Calu3 (cell line): ENCODE results near the gene GLP2R. TPM values are rescaled to one million over a fixed set of nuclear protein-coding genes. Genes with fewer than 3 reads are reported as not detected.

Source experiments
- BruUV-seq: library from RNA; stranded (reverse); fragments of 400-500 nt; replicated peaks from 2 replicates; lab custom pipeline; 2021; lab: Mats Ljungman, UMichigan
- CTCF ChIA-PET: fragments of 300-600 bp; sonication (Branson Sonifier 250); formaldehyde crosslinking; loops from one replicate; lab custom pipeline; 2022; ENCODE audit warnings: antibody characterized with exemption; lab: Charles Lee
- DNase-seq: peaks from one replicate; pipeline ENCODE4 v3.0.0; 2022
- H3K27ac Mint-ChIP-seq: one replicate; pipeline ENCODE4 v1.8.0; 2022; ENCODE audit warnings: mixed read lengths; ENCODE audit not compliant: unreplicated experiment
- H3K27me3 Mint-ChIP-seq: one replicate; pipeline ENCODE4 v1.8.0; 2022; ENCODE audit warnings: mixed read lengths; ENCODE audit not compliant: unreplicated experiment
- H3K36me3 Mint-ChIP-seq: one replicate; pipeline ENCODE4 v1.8.0; 2022; ENCODE audit warnings: mild to moderate bottlenecking, moderate library complexity, mixed read lengths; ENCODE audit not compliant: insufficient read depth, unreplicated experiment
- H3K4me1 Mint-ChIP-seq: one replicate; pipeline ENCODE4 v1.8.0; 2022; ENCODE audit warnings: mild to moderate bottlenecking, low read depth, mixed read lengths; ENCODE audit not compliant: unreplicated experiment
- H3K4me3 Mint-ChIP-seq: one replicate; pipeline ENCODE4 v1.8.0; 2022; ENCODE audit warnings: mild to moderate bottlenecking, low read depth, moderate library complexity, mixed read lengths; ENCODE audit not compliant: unreplicated experiment
- H3K9me3 Mint-ChIP-seq: one replicate; pipeline ENCODE4 v1.8.0; 2022; ENCODE audit warnings: low read depth, mixed read lengths; ENCODE audit not compliant: unreplicated experiment
- intact Hi-C: fragments of 100-400 bp; cut with micrococcal nuclease; formaldehyde crosslinking; loops from one replicate; pipeline ENCODE4 v1.10.0; 2022; ENCODE audit not compliant: unreplicated experiment
- total RNA-seq: library from RNA; stranded (reverse); gene quantifications from 2 replicates; pipeline ENCODE4 v1.2.3, GENCODE V29; 2022
- TF ChIP-seq, protein P1 (sequence below): fragments of 200-600 bp; IDR thresholded peaks from one replicate; pipeline ENCODE4 v1.8.0; 2022; ENCODE audit warnings: antibody characterized with exemption; ENCODE audit not compliant: unreplicated experiment

Gene GLP2R
- total RNA-seq, 1 experiment from 2014 or later, result 0.59 TPM

DNA sequence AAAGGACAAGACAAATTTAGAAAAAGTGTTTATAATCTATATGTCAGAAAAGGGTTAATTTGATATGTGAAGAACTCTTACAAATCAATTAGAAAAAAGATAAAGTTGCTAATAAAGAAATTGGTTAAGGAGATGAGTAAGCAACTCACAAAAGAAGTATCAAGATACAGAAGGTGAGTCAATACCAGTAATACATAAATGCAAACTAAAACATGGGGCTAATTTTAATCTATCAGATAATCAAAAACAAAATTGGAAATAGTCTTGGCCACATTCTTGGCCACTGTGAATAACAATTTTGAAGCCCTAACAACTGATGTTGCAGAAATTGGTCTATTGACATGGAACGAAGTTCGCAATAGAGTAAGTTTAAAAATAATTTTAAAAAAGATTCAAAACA is 41.2 kb upstream of the GLP2R start:
- H3K4me1 Mint-ChIP-seq, result no peaks in the 10 kb centered on the region
- DNase-seq, result no peak
- H3K9me3 Mint-ChIP-seq, result no peaks in the 10 kb centered on the region
- intact Hi-C loops, result no loop called here
- BruUV-seq, result no TSS peak
- H3K4me3 Mint-ChIP-seq, result no peak overlapping the region
- H3K36me3 Mint-ChIP-seq, result no peaks in the 10 kb centered on the region
- TF ChIP-seq, protein P1, sequence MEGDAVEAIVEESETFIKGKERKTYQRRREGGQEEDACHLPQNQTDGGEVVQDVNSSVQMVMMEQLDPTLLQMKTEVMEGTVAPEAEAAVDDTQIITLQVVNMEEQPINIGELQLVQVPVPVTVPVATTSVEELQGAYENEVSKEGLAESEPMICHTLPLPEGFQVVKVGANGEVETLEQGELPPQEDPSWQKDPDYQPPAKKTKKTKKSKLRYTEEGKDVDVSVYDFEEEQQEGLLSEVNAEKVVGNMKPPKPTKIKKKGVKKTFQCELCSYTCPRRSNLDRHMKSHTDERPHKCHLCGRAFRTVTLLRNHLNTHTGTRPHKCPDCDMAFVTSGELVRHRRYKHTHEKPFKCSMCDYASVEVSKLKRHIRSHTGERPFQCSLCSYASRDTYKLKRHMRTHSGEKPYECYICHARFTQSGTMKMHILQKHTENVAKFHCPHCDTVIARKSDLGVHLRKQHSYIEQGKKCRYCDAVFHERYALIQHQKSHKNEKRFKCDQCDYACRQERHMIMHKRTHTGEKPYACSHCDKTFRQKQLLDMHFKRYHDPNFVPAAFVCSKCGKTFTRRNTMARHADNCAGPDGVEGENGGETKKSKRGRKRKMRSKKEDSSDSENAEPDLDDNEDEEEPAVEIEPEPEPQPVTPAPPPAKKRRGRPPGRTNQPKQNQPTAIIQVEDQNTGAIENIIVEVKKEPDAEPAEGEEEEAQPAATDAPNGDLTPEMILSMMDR, result no peak
- H3K27me3 Mint-ChIP-seq, result peaks cover 20% of the 10 kb centered on the region
- H3K27ac Mint-ChIP-seq, result no peak overlapping the region
- CTCF ChIA-PET, result no interaction called here

DNA sequence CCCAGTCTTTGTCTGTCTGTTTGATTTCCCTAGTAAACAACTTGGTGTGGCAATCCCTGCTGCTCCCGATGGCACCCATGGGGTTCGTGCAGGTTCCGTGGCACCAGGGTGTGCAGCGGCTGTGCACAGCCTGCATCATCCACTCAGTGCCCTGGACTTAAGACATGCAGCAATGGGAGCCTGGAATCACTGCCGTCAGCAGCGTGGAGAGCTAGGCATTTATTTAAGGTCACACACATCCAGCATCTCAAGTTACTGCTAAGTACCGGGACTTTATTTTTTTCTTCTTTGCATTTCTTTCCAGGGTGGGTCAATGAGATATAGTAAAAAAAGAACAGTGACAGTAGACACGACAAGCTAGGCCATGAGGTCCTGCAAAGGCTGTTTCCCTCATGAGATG is 37.1 kb upstream of the GLP2R start:
- TF ChIP-seq, protein P1, result no peak
- Mint-ChIP-seq H3K9me3 (no peaks in the 10 kb centered on the region), H3K4me3 (no peak overlapping the region), H3K27ac (no peak overlapping the region), H3K36me3 (no peaks in the 10 kb centered on the region), H3K27me3 (peaks cover 12% of the 10 kb centered on the region), H3K4me1 (no peaks in the 10 kb centered on the region)
- CTCF ChIA-PET, result no interaction called here
- intact Hi-C loops, result no loop called here
- no peak for DNase-seq
- no TSS peak for BruUV-seq

DNA sequence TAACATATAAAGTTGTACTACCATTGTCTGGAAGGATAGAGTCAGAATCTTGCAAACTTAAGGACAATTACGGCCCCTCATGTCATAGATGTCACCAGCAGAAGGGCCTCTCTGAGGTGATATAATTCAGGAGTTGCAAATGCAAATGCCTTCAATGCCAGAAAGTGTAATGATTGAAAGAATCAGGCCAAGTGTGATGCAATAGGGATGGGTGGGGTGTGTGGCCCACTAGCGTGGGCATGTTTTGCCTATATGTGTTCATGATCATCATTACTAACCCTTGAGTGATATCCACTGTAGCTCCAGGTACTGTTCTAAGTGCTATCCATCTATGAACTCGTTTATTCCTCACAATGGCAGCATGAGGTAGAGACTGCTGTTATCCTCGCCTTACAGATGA is 35.4 kb upstream of the GLP2R start:
- H3K9me3 Mint-ChIP-seq, result no peaks in the 10 kb centered on the region
- no peak overlapping the region for H3K4me3 Mint-ChIP-seq
- no peak for DNase-seq
- CTCF ChIA-PET, result no interaction called here
- BruUV-seq, result no TSS peak
- intact Hi-C loops, result no loop called here
- no peaks in the 10 kb centered on the region for H3K36me3 Mint-ChIP-seq
- no peak overlapping the region for H3K27ac Mint-ChIP-seq
- H3K4me1 Mint-ChIP-seq, result no peaks in the 10 kb centered on the region
- TF ChIP-seq, protein P1, result no peak
- H3K27me3 Mint-ChIP-seq, result peaks cover 12% of the 10 kb centered on the region

GRCh38 chr17:9790889-9791876 is 34.5 kb upstream of the GLP2R start, which contains the start of gene DHRS7C:
DHRS7C (minus strand) TSS chr17:9791592; CDS start chr17:9791284, 308 bp downstream.
- intact Hi-C loops, result no loop called here
- Mint-ChIP-seq H3K4me3 (no peak within 1 kb of the TSS), H3K9me3 (no peaks in the 10 kb centered on the region), H3K27me3 (peaks cover 12% of the 10 kb centered on the region), H3K36me3 (no peaks in the 10 kb centered on the region), H3K4me1 (no peaks in the 10 kb centered on the region), H3K27ac (no peak within 1 kb of the TSS)
- CTCF ChIA-PET, result interaction anchor here (0.6 kb wide), 1 partner anchor 88 kb away, joined by 3 read pairs; no protein-coding TSS in a partner anchor
- TF ChIP-seq, protein P1, result no peak
- DNase-seq, result no peak
- BruUV-seq, result no TSS peak
